GM23338 (cell line): ENCODE results near the gene C1orf87. TPM values are rescaled to one million over a fixed set of nuclear protein-coding genes. Genes with fewer than 3 reads are reported as not detected.

Experiments used
- ATAC-seq: fragments of 200-7000 bp; cut with Tn5 transposase; 3 replicates; pipeline ENCODE4 v1.9.1; 2020
- DNase-seq: peaks from one replicate; pipeline ENCODE4 v3.0.0-alpha.2; 2015; ENCODE audit warnings: low spot score
- H2AFZ ChIP-seq: fragments of 200-600 bp; sonication (generic); 2 replicates; pipeline ENCODE4 v1.8.0; 2016; ENCODE audit warnings: antibody characterized with exemption, mild to moderate bottlenecking, moderate library complexity
- H3F3A ChIP-seq: fragments of 200-600 bp; sonication (generic); replicated peaks from 2 replicates; pipeline ENCODE4 v1.8.0; 2017; ENCODE audit warnings: antibody characterized with exemption, mixed run types, low read depth
- H3K27ac ChIP-seq: fragments of 200-600 bp; sonication (generic); 2 replicates; pipeline ENCODE4 v1.6.1; 2016; ENCODE audit warnings: low read depth
- H3K27me3 ChIP-seq: fragments of 200-600 bp; sonication (generic); 2 replicates; pipeline ENCODE4 v1.8.0; 2016; ENCODE audit warnings: mild to moderate bottlenecking, mixed run types, moderate library complexity; ENCODE audit not compliant: insufficient read depth
- H3K36me3 ChIP-seq: fragments of 200-600 bp; sonication (generic); 2 replicates; pipeline ENCODE4 v1.8.0; 2016; ENCODE audit warnings: mild to moderate bottlenecking; ENCODE audit not compliant: insufficient read depth
- H3K4me1 ChIP-seq: fragments of 200-600 bp; sonication (generic); 2 replicates; pipeline ENCODE4 v1.8.0; 2016; ENCODE audit warnings: mild to moderate bottlenecking, moderate library complexity; ENCODE audit not compliant: insufficient read depth
- H3K4me2 ChIP-seq: fragments of 200-600 bp; sonication (generic); 2 replicates; pipeline ENCODE4 v1.7.1; 2017; ENCODE audit warnings: mixed run types
- H3K4me3 ChIP-seq: fragments of 200-600 bp; sonication (generic); 2 replicates; pipeline ENCODE4 v1.6.1; 2016; ENCODE audit warnings: mixed run types
- H3K79me2 ChIP-seq: fragments of 200-600 bp; sonication (generic); replicated peaks from 2 replicates; pipeline ENCODE4 v1.8.0; 2017; ENCODE audit warnings: mild to moderate bottlenecking; ENCODE audit not compliant: insufficient read depth
- H3K9me2 ChIP-seq: fragments of 200-600 bp; sonication (generic); 2 replicates; pipeline ENCODE4 v1.8.0; 2017; ENCODE audit not compliant: insufficient read depth
- H4K20me1 ChIP-seq: fragments of 200-600 bp; sonication (generic); replicated peaks from 2 replicates; pipeline ENCODE4 v1.8.0; 2017; ENCODE audit warnings: mild to moderate bottlenecking; ENCODE audit not compliant: insufficient read depth
- H3K27ac Mint-ChIP-seq: 2 replicates; pipeline ENCODE4 v1.8.0; 2020; ENCODE audit warnings: inconsistent platforms, mild to moderate bottlenecking, moderate library complexity, mixed read lengths
- H3K27me3 Mint-ChIP-seq: 3 replicates; pipeline ENCODE4 v1.8.0; 2022; ENCODE audit warnings: low read depth, mild to moderate bottlenecking, moderate library complexity, mixed read lengths, inconsistent platforms; ENCODE audit not compliant: insufficient read depth, poor library complexity
- H3K36me3 Mint-ChIP-seq: 3 replicates; pipeline ENCODE4 v1.8.0; 2021; ENCODE audit warnings: low read depth, mild to moderate bottlenecking, inconsistent platforms, moderate library complexity, mixed read lengths
- H3K4me1 Mint-ChIP-seq: 3 replicates; pipeline ENCODE4 v1.8.0; 2020; ENCODE audit warnings: mild to moderate bottlenecking, inconsistent platforms, mixed read lengths
- H3K4me3 Mint-ChIP-seq: 3 replicates; pipeline ENCODE4 v1.8.0; 2021; ENCODE audit warnings: moderate library complexity, mild to moderate bottlenecking, inconsistent platforms, mixed read lengths
- H3K9me3 Mint-ChIP-seq: 3 replicates; pipeline ENCODE4 v1.8.0; 2020; ENCODE audit warnings: moderate library complexity, mild to moderate bottlenecking, inconsistent platforms, mixed read lengths
- CREB1 ChIP-seq: fragments of 250-450 bp; sonication (Bioruptor Pico); IDR thresholded peaks from 2 replicates; pipeline ENCODE4 v1.5.0; 2020; ENCODE audit warnings: low read depth, mild to moderate bottlenecking, moderate library complexity
- EZH2 ChIP-seq: fragments of 200-600 bp; sonication (generic); IDR thresholded peaks from one replicate; pipeline ENCODE4 v1.8.0; 2017; ENCODE audit warnings: antibody characterized with exemption, mild to moderate bottlenecking, low read depth; ENCODE audit not compliant: unreplicated experiment
- EZH2phosphoT487 ChIP-seq: fragments of 200-600 bp; sonication (generic); IDR thresholded peaks from one replicate; pipeline ENCODE4 v1.8.1; 2018; ENCODE audit warnings: antibody characterized with exemption; ENCODE audit not compliant: unreplicated experiment
- JUNB ChIP-seq: IDR thresholded peaks from one replicate; pipeline ENCODE4 v1.6.1; 2016; ENCODE audit warnings: antibody characterized with exemption; ENCODE audit not compliant: unreplicated experiment
- NANOG ChIP-seq: IDR thresholded peaks from 2 replicates; pipeline ENCODE4 v1.6.1; 2016; ENCODE audit warnings: antibody characterized with exemption, borderline replicate concordance
- POLR2AphosphoS5 ChIP-seq: IDR thresholded peaks from 2 replicates; pipeline ENCODE4 v1.6.1; 2016; ENCODE audit warnings: antibody characterized with exemption, low read depth
- STAT1 ChIP-seq: IDR thresholded peaks from one replicate; pipeline ENCODE4 v1.6.1; 2016; ENCODE audit warnings: antibody characterized with exemption; ENCODE audit not compliant: unreplicated experiment
- ZNF114 ChIP-seq: fragments of 250-450 bp; sonication (Bioruptor Pico); IDR thresholded peaks from 2 replicates; pipeline ENCODE4 v1.5.0; 2020; ENCODE audit warnings: mild to moderate bottlenecking, moderate library complexity
- ZNF331 ChIP-seq: fragments of 250-450 bp; sonication (Bioruptor Pico); IDR thresholded peaks from 2 replicates; pipeline ENCODE4 v1.5.0; 2020; ENCODE audit warnings: low read depth, mild to moderate bottlenecking, moderate library complexity
- polyA plus RNA-seq: library from polyadenylated mRNA; unstranded; fragments of >200 nt; fragmentation: Nextera tagmentation; extraction: Ambion mirVana; gene quantifications from 2 replicates; pipeline ENCODE4 v1.2.1, GENCODE V29; 2016
- total RNA-seq: library from RNA; depleted of rRNA; stranded (reverse); fragments of >200 nt; shearing (Covaris generic); gene quantifications from 2 replicates; pipeline ENCODE4 v1.2.3, GENCODE V29; 2014
- TF ChIP-seq, protein P1 (sequence below), 2 experiments: fragments of 200-600 bp in 1 of 2; sonication (generic) in 1 of 2; conservative IDR thresholded peaks; 2 replicates each; pipeline versions ENCODE4 v1.5.1 to v1.6.1; 2016 to 2017; ENCODE audit warnings: antibody characterized with exemption in 2 of 2, low read depth in 2 of 2, mild to moderate bottlenecking in 2 of 2, moderate library complexity in 1 of 2
- TF ChIP-seq, protein P2 (sequence below): IDR thresholded peaks from one replicate; pipeline ENCODE4 v1.6.1; 2018; ENCODE audit warnings: antibody characterized with exemption; ENCODE audit not compliant: unreplicated experiment
- TF ChIP-seq, protein P3 (sequence below): IDR thresholded peaks from 2 replicates; pipeline ENCODE4 v1.6.1; 2016; ENCODE audit warnings: antibody characterized with exemption
- TF ChIP-seq, protein P4 (sequence below): fragments of 250-450 bp; sonication (Bioruptor Pico); IDR thresholded peaks from 2 replicates; pipeline ENCODE4 v1.5.0; 2020; ENCODE audit warnings: mild to moderate bottlenecking, moderate library complexity

The C1orf87 gene
- total and polyA plus RNA-seq, 2 experiments from 2014 or later: 0.07 to 0.21 TPM

DNA sequence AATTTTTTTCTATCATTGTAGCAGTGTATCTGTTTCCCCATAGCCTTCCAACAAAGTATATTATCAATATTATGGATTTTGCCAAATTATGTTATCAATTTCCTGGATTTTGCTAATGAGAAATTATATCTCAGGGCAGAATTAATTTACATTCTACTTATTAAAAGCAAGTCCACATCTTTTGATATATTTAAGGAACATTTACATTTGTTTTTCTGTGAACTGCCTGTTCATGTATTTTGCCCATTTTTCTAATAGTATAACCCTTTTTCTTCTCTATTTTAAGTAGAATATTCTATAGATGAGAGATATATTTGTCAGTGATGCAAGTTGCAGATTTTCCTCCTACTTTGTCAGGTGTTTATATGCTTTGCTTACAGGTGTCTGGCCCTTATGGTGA is 24.4 kb downstream of the C1orf87 start:
- no peaks in the 10 kb centered on the region for H3K36me3 ChIP-seq
- H3K27ac Mint-ChIP-seq: no peak overlapping the region
- H3K4me1 Mint-ChIP-seq: 0 out of 3 replicates have a peak, but pooled peaks cover 2% of the 10 kb centered on the region
- no peaks in the 10 kb centered on the region for H3K79me2 ChIP-seq
- H3K4me3 ChIP-seq: no peak overlapping the region
- no peaks in the 10 kb centered on the region for H3K27me3 ChIP-seq
- H3K4me3 Mint-ChIP-seq: no peak overlapping the region
- DNase-seq (no peak), ATAC-seq (no peak)
- TF ChIP-seq NANOG (no peak), STAT1 (no peak), POLR2AphosphoS5 (no peak), ZNF331 (CRISPR knock-in tag) (no peak), EZH2 (no peak), ZNF114 (CRISPR knock-in tag) (no peak), CREB1 (CRISPR knock-in tag) (no peak), JUNB (no peak), EZH2phosphoT487 (no peak)
- TF ChIP-seq, protein P1, sequence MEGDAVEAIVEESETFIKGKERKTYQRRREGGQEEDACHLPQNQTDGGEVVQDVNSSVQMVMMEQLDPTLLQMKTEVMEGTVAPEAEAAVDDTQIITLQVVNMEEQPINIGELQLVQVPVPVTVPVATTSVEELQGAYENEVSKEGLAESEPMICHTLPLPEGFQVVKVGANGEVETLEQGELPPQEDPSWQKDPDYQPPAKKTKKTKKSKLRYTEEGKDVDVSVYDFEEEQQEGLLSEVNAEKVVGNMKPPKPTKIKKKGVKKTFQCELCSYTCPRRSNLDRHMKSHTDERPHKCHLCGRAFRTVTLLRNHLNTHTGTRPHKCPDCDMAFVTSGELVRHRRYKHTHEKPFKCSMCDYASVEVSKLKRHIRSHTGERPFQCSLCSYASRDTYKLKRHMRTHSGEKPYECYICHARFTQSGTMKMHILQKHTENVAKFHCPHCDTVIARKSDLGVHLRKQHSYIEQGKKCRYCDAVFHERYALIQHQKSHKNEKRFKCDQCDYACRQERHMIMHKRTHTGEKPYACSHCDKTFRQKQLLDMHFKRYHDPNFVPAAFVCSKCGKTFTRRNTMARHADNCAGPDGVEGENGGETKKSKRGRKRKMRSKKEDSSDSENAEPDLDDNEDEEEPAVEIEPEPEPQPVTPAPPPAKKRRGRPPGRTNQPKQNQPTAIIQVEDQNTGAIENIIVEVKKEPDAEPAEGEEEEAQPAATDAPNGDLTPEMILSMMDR (conservative IDR thresholded peaks at IDR 0.05; ENCODE audit: low read depth in 2 of 2): no peak
- TF ChIP-seq, protein P2, sequence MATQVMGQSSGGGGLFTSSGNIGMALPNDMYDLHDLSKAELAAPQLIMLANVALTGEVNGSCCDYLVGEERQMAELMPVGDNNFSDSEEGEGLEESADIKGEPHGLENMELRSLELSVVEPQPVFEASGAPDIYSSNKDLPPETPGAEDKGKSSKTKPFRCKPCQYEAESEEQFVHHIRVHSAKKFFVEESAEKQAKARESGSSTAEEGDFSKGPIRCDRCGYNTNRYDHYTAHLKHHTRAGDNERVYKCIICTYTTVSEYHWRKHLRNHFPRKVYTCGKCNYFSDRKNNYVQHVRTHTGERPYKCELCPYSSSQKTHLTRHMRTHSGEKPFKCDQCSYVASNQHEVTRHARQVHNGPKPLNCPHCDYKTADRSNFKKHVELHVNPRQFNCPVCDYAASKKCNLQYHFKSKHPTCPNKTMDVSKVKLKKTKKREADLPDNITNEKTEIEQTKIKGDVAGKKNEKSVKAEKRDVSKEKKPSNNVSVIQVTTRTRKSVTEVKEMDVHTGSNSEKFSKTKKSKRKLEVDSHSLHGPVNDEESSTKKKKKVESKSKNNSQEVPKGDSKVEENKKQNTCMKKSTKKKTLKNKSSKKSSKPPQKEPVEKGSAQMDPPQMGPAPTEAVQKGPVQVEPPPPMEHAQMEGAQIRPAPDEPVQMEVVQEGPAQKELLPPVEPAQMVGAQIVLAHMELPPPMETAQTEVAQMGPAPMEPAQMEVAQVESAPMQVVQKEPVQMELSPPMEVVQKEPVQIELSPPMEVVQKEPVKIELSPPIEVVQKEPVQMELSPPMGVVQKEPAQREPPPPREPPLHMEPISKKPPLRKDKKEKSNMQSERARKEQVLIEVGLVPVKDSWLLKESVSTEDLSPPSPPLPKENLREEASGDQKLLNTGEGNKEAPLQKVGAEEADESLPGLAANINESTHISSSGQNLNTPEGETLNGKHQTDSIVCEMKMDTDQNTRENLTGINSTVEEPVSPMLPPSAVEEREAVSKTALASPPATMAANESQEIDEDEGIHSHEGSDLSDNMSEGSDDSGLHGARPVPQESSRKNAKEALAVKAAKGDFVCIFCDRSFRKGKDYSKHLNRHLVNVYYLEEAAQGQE: no peak
- TF ChIP-seq, protein P3, sequence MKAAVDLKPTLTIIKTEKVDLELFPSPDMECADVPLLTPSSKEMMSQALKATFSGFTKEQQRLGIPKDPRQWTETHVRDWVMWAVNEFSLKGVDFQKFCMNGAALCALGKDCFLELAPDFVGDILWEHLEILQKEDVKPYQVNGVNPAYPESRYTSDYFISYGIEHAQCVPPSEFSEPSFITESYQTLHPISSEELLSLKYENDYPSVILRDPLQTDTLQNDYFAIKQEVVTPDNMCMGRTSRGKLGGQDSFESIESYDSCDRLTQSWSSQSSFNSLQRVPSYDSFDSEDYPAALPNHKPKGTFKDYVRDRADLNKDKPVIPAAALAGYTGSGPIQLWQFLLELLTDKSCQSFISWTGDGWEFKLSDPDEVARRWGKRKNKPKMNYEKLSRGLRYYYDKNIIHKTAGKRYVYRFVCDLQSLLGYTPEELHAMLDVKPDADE: no peak
- TF ChIP-seq, protein P4, sequence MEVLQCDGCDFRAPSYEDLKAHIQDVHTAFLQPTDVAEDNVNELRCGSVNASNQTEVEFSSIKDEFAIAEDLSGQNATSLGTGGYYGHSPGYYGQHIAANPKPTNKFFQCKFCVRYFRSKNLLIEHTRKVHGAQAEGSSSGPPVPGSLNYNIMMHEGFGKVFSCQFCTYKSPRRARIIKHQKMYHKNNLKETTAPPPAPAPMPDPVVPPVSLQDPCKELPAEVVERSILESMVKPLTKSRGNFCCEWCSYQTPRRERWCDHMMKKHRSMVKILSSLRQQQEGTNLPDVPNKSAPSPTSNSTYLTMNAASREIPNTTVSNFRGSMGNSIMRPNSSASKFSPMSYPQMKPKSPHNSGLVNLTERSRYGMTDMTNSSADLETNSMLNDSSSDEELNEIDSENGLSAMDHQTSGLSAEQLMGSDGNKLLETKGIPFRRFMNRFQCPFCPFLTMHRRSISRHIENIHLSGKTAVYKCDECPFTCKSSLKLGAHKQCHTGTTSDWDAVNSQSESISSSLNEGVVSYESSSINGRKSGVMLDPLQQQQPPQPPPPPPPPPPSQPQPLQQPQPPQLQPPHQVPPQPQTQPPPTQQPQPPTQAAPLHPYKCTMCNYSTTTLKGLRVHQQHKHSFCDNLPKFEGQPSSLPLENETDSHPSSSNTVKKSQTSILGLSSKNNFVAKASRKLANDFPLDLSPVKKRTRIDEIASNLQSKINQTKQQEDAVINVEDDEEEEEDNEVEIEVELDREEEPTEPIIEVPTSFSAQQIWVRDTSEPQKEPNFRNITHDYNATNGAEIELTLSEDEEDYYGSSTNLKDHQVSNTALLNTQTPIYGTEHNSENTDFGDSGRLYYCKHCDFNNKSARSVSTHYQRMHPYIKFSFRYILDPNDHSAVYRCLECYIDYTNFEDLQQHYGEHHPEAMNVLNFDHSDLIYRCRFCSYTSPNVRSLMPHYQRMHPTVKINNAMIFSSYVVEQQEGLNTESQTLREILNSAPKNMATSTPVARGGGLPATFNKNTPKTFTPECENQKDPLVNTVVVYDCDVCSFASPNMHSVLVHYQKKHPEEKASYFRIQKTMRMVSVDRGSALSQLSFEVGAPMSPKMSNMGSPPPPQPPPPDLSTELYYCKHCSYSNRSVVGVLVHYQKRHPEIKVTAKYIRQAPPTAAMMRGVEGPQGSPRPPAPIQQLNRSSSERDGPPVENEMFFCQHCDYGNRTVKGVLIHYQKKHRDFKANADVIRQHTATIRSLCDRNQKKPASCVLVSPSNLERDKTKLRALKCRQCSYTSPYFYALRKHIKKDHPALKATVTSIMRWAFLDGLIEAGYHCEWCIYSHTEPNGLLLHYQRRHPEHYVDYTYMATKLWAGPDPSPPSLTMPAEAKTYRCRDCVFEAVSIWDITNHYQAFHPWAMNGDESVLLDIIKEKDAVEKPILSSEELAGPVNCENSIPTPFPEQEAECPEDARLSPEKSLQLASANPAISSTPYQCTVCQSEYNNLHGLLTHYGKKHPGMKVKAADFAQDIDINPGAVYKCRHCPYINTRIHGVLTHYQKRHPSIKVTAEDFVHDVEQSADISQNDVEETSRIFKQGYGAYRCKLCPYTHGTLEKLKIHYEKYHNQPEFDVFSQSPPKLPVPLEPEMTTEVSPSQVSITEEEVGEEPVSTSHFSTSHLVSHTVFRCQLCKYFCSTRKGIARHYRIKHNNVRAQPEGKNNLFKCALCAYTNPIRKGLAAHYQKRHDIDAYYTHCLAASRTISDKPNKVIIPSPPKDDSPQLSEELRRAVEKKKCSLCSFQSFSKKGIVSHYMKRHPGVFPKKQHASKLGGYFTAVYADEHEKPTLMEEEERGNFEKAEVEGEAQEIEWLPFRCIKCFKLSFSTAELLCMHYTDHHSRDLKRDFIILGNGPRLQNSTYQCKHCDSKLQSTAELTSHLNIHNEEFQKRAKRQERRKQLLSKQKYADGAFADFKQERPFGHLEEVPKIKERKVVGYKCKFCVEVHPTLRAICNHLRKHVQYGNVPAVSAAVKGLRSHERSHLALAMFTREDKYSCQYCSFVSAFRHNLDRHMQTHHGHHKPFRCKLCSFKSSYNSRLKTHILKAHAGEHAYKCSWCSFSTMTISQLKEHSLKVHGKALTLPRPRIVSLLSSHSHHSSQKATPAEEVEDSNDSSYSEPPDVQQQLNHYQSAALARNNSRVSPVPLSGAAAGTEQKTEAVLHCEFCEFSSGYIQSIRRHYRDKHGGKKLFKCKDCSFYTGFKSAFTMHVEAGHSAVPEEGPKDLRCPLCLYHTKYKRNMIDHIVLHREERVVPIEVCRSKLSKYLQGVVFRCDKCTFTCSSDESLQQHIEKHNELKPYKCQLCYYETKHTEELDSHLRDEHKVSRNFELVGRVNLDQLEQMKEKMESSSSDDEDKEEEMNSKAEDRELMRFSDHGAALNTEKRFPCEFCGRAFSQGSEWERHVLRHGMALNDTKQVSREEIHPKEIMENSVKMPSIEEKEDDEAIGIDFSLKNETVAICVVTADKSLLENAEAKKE (CRISPR knock-in tag): no peak
- no peak overlapping the region for H3K27ac ChIP-seq
- H3K9me3 Mint-ChIP-seq: peaks cover 12% of the 10 kb centered on the region; the same call in 2 of the 3 replicates
- H3F3A ChIP-seq: no peaks in the 10 kb centered on the region
- H3K4me2 ChIP-seq: no peak overlapping the region
- no peaks in the 10 kb centered on the region for H3K9me2 ChIP-seq
- no peak overlapping the region for H2AFZ ChIP-seq
- H3K36me3 Mint-ChIP-seq: no peaks in the 10 kb centered on the region; the same call in 2 of the 3 replicates
- H3K4me1 ChIP-seq: no peaks in the 10 kb centered on the region
- H4K20me1 ChIP-seq: no peaks in the 10 kb centered on the region
- H3K27me3 Mint-ChIP-seq: no peaks in the 10 kb centered on the region
